ENCODE results near the gene GRID1.
"Not testable (repeated sequence)": the region's sequence is repeated elsewhere in the genome, so short reads cannot be mapped to it uniquely, and the experiment has no call there.

Gene GRID1

GRCh38 chr10:85719408-85719807 lies 647.2 kb downstream of the GRID1 start:
- no peak overlapping the region for H3K9ac ChIP-seq (ENCODE audit: low read depth in 1 of 2, low read length in 2 of 2)
- no peak overlapping the region for H3K4me3 ChIP-seq (ENCODE audit: low read length in 2 of 2)
- no peaks in the 10 kb centered on the region for H3K4me1 ChIP-seq (ENCODE audit: control insufficient read depth in 2 of 2, insufficient read depth in 2 of 2, low read length in 2 of 2)
- H3K36me3 ChIP-seq (ENCODE audit: control insufficient read depth in 2 of 2, insufficient read depth in 2 of 2, low read length in 2 of 2) = no peaks in the 10 kb centered on the region
- no peaks in the 10 kb centered on the region for H3K9me3 ChIP-seq (ENCODE audit: control insufficient read depth in 2 of 2, low read length in 2 of 2)
- H3K27me3 ChIP-seq (ENCODE audit: control insufficient read depth in 2 of 2, insufficient read depth in 2 of 2, low read length in 2 of 2) = no peaks in the 10 kb centered on the region
- H3K27ac ChIP-seq (ENCODE audit: low read depth in 2 of 2, low read length in 2 of 2) = no peak overlapping the region

- no peaks in the 10 kb centered on the region for H3K36me3 ChIP-seq (ENCODE audit: control insufficient read depth in 2 of 2, insufficient read depth in 2 of 2, low read length in 2 of 2)
- H3K4me1 ChIP-seq (ENCODE audit: control insufficient read depth in 2 of 2, insufficient read depth in 2 of 2, low read length in 2 of 2) = no peaks in the 10 kb centered on the region
Measured at GRCh38 chr10:85713885-85714284, 652.7 kb downstream of the GRID1 start.

GRCh38 chr10:85702768-85703167 lies 663.8 kb downstream of the GRID1 start:
- H3K27me3 ChIP-seq (ENCODE audit: control insufficient read depth in 2 of 2, insufficient read depth in 2 of 2, low read length in 2 of 2) = no peaks in the 10 kb centered on the region
- no peaks in the 10 kb centered on the region for H3K36me3 ChIP-seq (ENCODE audit: control insufficient read depth in 2 of 2, insufficient read depth in 2 of 2, low read length in 2 of 2)
- H3K9ac ChIP-seq (ENCODE audit: low read depth in 1 of 2, low read length in 2 of 2) = no peak overlapping the region
- no peak overlapping the region for H3K27ac ChIP-seq (ENCODE audit: low read depth in 2 of 2, low read length in 2 of 2)
- no peaks in the 10 kb centered on the region for H3K4me1 ChIP-seq (ENCODE audit: control insufficient read depth in 2 of 2, insufficient read depth in 2 of 2, low read length in 2 of 2)
- no peak overlapping the region for H3K4me3 ChIP-seq (ENCODE audit: low read length in 2 of 2)
- H3K9me3 ChIP-seq (ENCODE audit: control insufficient read depth in 2 of 2, low read length in 2 of 2) = no peaks in the 10 kb centered on the region

More at GRCh38 chr10:85713885-85714284, 652.7 kb downstream of the GRID1 start:
- H3K9me3 ChIP-seq (ENCODE audit: control insufficient read depth in 2 of 2, low read length in 2 of 2) = no peaks in the 10 kb centered on the region
- H3K9ac ChIP-seq (ENCODE audit: low read depth in 1 of 2, low read length in 2 of 2) = no peak overlapping the region
- no peaks in the 10 kb centered on the region for H3K27me3 ChIP-seq (ENCODE audit: control insufficient read depth in 2 of 2, insufficient read depth in 2 of 2, low read length in 2 of 2)
- no peak overlapping the region for H3K4me3 ChIP-seq (ENCODE audit: low read length in 2 of 2)
- H3K27ac ChIP-seq (ENCODE audit: low read depth in 2 of 2, low read length in 2 of 2) = no peak overlapping the region

- not testable (repeated sequence) for H3K27me3 ChIP-seq (ENCODE audit: control insufficient read depth in 2 of 2, insufficient read depth in 2 of 2, low read length in 2 of 2); H3K36me3 ChIP-seq (ENCODE audit: control insufficient read depth in 2 of 2, insufficient read depth in 2 of 2, low read length in 2 of 2); H3K4me3 ChIP-seq (ENCODE audit: low read length in 2 of 2); H3K4me1 ChIP-seq (ENCODE audit: control insufficient read depth in 2 of 2, insufficient read depth in 2 of 2, low read length in 2 of 2); H3K9ac ChIP-seq (ENCODE audit: low read depth in 1 of 2, low read length in 2 of 2); H3K27ac ChIP-seq (ENCODE audit: low read depth in 2 of 2, low read length in 2 of 2); H3K9me3 ChIP-seq (ENCODE audit: control insufficient read depth in 2 of 2, low read length in 2 of 2)
Measured at GRCh38 chr10:85699066-85699465, 667.5 kb downstream of the GRID1 start.

- H3K9me3 ChIP-seq (ENCODE audit: control insufficient read depth in 2 of 2, low read length in 2 of 2) = no peaks in the 10 kb centered on the region
- H3K4me1 ChIP-seq (ENCODE audit: control insufficient read depth in 2 of 2, insufficient read depth in 2 of 2, low read length in 2 of 2) = no peaks in the 10 kb centered on the region
- no peaks in the 10 kb centered on the region for H3K27me3 ChIP-seq (ENCODE audit: control insufficient read depth in 2 of 2, insufficient read depth in 2 of 2, low read length in 2 of 2)
- H3K4me3 ChIP-seq (ENCODE audit: low read length in 2 of 2) = no peak overlapping the region
- no peak overlapping the region for H3K27ac ChIP-seq (ENCODE audit: low read depth in 2 of 2, low read length in 2 of 2)
- H3K36me3 ChIP-seq (ENCODE audit: control insufficient read depth in 2 of 2, insufficient read depth in 2 of 2, low read length in 2 of 2) = no peaks in the 10 kb centered on the region
- H3K9ac ChIP-seq (ENCODE audit: low read depth in 1 of 2, low read length in 2 of 2) = no peak overlapping the region
Measured at GRCh38 chr10:85696893-85697292, 669.7 kb downstream of the GRID1 start.

- no peaks in the 10 kb centered on the region for H3K36me3 ChIP-seq (ENCODE audit: control insufficient read depth in 2 of 2, insufficient read depth in 2 of 2, low read length in 2 of 2)
- H3K9me3 ChIP-seq (ENCODE audit: control insufficient read depth in 2 of 2, low read length in 2 of 2) = no peaks in the 10 kb centered on the region
- no peaks in the 10 kb centered on the region for H3K27me3 ChIP-seq (ENCODE audit: control insufficient read depth in 2 of 2, insufficient read depth in 2 of 2, low read length in 2 of 2)
- no peak overlapping the region for H3K27ac ChIP-seq (ENCODE audit: low read depth in 2 of 2, low read length in 2 of 2)
- no peak overlapping the region for H3K4me3 ChIP-seq (ENCODE audit: low read length in 2 of 2)
- H3K9ac ChIP-seq (ENCODE audit: low read depth in 1 of 2, low read length in 2 of 2) = no peak overlapping the region
- H3K4me1 ChIP-seq (ENCODE audit: control insufficient read depth in 2 of 2, insufficient read depth in 2 of 2, low read length in 2 of 2) = no peaks in the 10 kb centered on the region
Measured at GRCh38 chr10:85682621-85683020, 684.0 kb downstream of the GRID1 start.

GRCh38 chr10:85679710-85680109 lies 686.9 kb downstream of the GRID1 start:
- Histone ChIP-seq H3K36me3 (ENCODE audit: control insufficient read depth in 2 of 2, insufficient read depth in 2 of 2, low read length in 2 of 2) (no peaks in the 10 kb centered on the region), H3K9me3 (ENCODE audit: control insufficient read depth in 2 of 2, low read length in 2 of 2) (no peaks in the 10 kb centered on the region), H3K4me3 (ENCODE audit: low read length in 2 of 2) (no peak overlapping the region), H3K27me3 (ENCODE audit: control insufficient read depth in 2 of 2, insufficient read depth in 2 of 2, low read length in 2 of 2) (no peaks in the 10 kb centered on the region), H3K4me1 (ENCODE audit: control insufficient read depth in 2 of 2, insufficient read depth in 2 of 2, low read length in 2 of 2) (no peaks in the 10 kb centered on the region), H3K27ac (ENCODE audit: low read depth in 2 of 2, low read length in 2 of 2) (no peak overlapping the region), H3K9ac (ENCODE audit: low read depth in 1 of 2, low read length in 2 of 2) (no peak overlapping the region)

- no peaks in the 10 kb centered on the region for H3K9me3 ChIP-seq (ENCODE audit: control insufficient read depth in 2 of 2, low read length in 2 of 2)
- no peaks in the 10 kb centered on the region for H3K36me3 ChIP-seq (ENCODE audit: control insufficient read depth in 2 of 2, insufficient read depth in 2 of 2, low read length in 2 of 2)
- no peak overlapping the region for H3K27ac ChIP-seq (ENCODE audit: low read depth in 2 of 2, low read length in 2 of 2)
- H3K4me3 ChIP-seq (ENCODE audit: low read length in 2 of 2) = no peak overlapping the region
- H3K9ac ChIP-seq (ENCODE audit: low read depth in 1 of 2, low read length in 2 of 2) = no peak overlapping the region
- no peaks in the 10 kb centered on the region for H3K27me3 ChIP-seq (ENCODE audit: control insufficient read depth in 2 of 2, insufficient read depth in 2 of 2, low read length in 2 of 2)
- H3K4me1 ChIP-seq (ENCODE audit: control insufficient read depth in 2 of 2, insufficient read depth in 2 of 2, low read length in 2 of 2) = no peaks in the 10 kb centered on the region
Measured at GRCh38 chr10:85679061-85679460, 687.5 kb downstream of the GRID1 start.

- Histone ChIP-seq H3K27ac (ENCODE audit: low read depth in 2 of 2, low read length in 2 of 2) (no peak overlapping the region), H3K9ac (ENCODE audit: low read depth in 1 of 2, low read length in 2 of 2) (no peak overlapping the region), H3K36me3 (ENCODE audit: control insufficient read depth in 2 of 2, insufficient read depth in 2 of 2, low read length in 2 of 2) (no peaks in the 10 kb centered on the region), H3K27me3 (ENCODE audit: control insufficient read depth in 2 of 2, insufficient read depth in 2 of 2, low read length in 2 of 2) (no peaks in the 10 kb centered on the region), H3K4me3 (ENCODE audit: low read length in 2 of 2) (no peak overlapping the region), H3K9me3 (ENCODE audit: control insufficient read depth in 2 of 2, low read length in 2 of 2) (no peaks in the 10 kb centered on the region), H3K4me1 (ENCODE audit: control insufficient read depth in 2 of 2, insufficient read depth in 2 of 2, low read length in 2 of 2) (no peaks in the 10 kb centered on the region)
Measured at GRCh38 chr10:85674851-85675250, 691.7 kb downstream of the GRID1 start.

GRCh38 chr10:85673270-85673669 lies 693.3 kb downstream of the GRID1 start:
- Histone ChIP-seq H3K9me3 (ENCODE audit: control insufficient read depth in 2 of 2, low read length in 2 of 2) (no peaks in the 10 kb centered on the region), H3K36me3 (ENCODE audit: control insufficient read depth in 2 of 2, insufficient read depth in 2 of 2, low read length in 2 of 2) (no peaks in the 10 kb centered on the region), H3K27ac (ENCODE audit: low read depth in 2 of 2, low read length in 2 of 2) (no peak overlapping the region), H3K9ac (ENCODE audit: low read depth in 1 of 2, low read length in 2 of 2) (no peak overlapping the region), H3K4me3 (ENCODE audit: low read length in 2 of 2) (no peak overlapping the region), H3K4me1 (ENCODE audit: control insufficient read depth in 2 of 2, insufficient read depth in 2 of 2, low read length in 2 of 2) (no peaks in the 10 kb centered on the region), H3K27me3 (ENCODE audit: control insufficient read depth in 2 of 2, insufficient read depth in 2 of 2, low read length in 2 of 2) (no peaks in the 10 kb centered on the region)

- Histone ChIP-seq H3K36me3 (ENCODE audit: control insufficient read depth in 2 of 2, insufficient read depth in 2 of 2, low read length in 2 of 2) (no peaks in the 10 kb centered on the region), H3K9me3 (ENCODE audit: control insufficient read depth in 2 of 2, low read length in 2 of 2) (no peaks in the 10 kb centered on the region), H3K4me1 (ENCODE audit: control insufficient read depth in 2 of 2, insufficient read depth in 2 of 2, low read length in 2 of 2) (no peaks in the 10 kb centered on the region), H3K27me3 (ENCODE audit: control insufficient read depth in 2 of 2, insufficient read depth in 2 of 2, low read length in 2 of 2) (no peaks in the 10 kb centered on the region), H3K9ac (ENCODE audit: low read depth in 1 of 2, low read length in 2 of 2) (no peak overlapping the region), H3K4me3 (ENCODE audit: low read length in 2 of 2) (no peak overlapping the region), H3K27ac (ENCODE audit: low read depth in 2 of 2, low read length in 2 of 2) (no peak overlapping the region)
Measured at GRCh38 chr10:85671530-85671929, 695.1 kb downstream of the GRID1 start.
